ENCODE data around the gene PCDHGA7. TPM values are rescaled to one million over a fixed set of nuclear protein-coding genes. Genes with fewer than 3 reads are reported as not detected.

Gene PCDHGA7
- total RNA-seq, 4 donors from 2014 or later = 2.0 to 8.6 (median 3.2) TPM

DNA sequence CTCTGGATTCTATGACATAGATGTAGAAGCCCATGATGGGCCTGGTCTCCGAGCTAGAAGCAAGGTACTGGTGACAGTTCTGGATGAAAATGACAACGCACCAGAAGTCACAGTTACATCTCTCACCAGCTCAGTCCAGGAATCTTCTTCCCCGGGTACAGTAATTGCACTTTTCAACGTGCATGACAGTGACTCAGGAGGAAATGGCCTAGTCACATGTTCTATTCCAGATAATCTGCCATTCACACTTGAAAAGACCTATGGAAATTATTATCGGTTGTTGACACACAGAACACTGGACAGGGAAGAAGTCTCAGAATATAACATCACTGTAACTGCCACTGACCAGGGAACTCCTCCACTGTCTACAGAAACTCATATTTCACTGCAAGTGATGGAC is 26.4 kb upstream of the PCDHGA7 start:
- Histone ChIP-seq H3K9me3 (peaks cover 42 to 79% of the 10 kb centered on the region in 2 donors), H3K4me3 (no peak overlapping the region), H3K4me1 (no peaks in the 10 kb centered on the region), H3K36me3 (no peaks in the 10 kb centered on the region), H3K27ac (no peak overlapping the region), H3K27me3 (peaks cover 13% of the 10 kb centered on the region)
- 75 to 76% methylated on average over 5 of the region's 5 CpGs for WGBS, 2 donors (ENCODE audit: low coverage in 1 of 2)
- in situ Hi-C loops (cut with MboI; ENCODE audit: low pct_ligation_motif_present in 1 of 4, low pct_unique_long_range_greater_than_20kb in 1 of 4, low sequenced_read_pairs in 3 of 4) (loop anchor here in 1 of 4 donors (25.0 kb wide), 1 partner anchor 206 kb away; no protein-coding TSS in a partner anchor), intact Hi-C loops (cut with DNase I; ENCODE audit: low total_unique reads) (no loop called here)
- TF ChIP-seq CTCF (IDR thresholded peaks at IDR 0.05) (no peak), POLR2AphosphoS5 (IDR thresholded peaks at IDR 0.05) (no peak), EP300 (IDR thresholded peaks at IDR 0.05; ENCODE audit: low read depth) (no peak), POLR2A (IDR thresholded peaks at IDR 0.05) (no peak)
- no peak for DNase-seq

DNA sequence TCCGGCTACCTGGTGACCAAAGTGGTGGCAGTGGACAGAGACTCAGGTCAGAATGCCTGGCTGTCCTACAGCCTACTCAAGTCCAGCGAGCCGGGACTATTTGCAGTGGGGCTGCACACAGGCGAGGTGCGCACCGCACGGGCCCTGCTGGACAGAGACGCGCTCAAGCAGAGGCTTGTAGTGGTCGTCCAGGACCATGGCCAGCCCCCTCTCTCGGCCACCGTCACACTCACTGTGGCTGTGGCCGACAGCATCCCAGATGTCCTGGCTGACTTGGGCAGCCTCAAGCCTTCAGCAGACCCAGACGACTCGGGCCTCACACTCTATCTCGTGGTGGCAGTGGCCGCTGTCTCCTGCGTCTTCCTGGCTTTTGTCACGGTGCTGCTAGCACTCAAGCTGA is 25.6 kb upstream of the PCDHGA7 start:
- H3K4me3 ChIP-seq = no peak overlapping the region
- in situ Hi-C loops (cut with MboI; ENCODE audit: low pct_ligation_motif_present in 1 of 4, low pct_unique_long_range_greater_than_20kb in 1 of 4, low sequenced_read_pairs in 3 of 4) = loop anchor here in 1 of 4 donors (25.0 kb wide), 1 partner anchor 205 kb away; no protein-coding TSS in a partner anchor
- H3K27ac ChIP-seq = no peak overlapping the region
- H3K4me1 ChIP-seq = no peaks in the 10 kb centered on the region
- WGBS, 2 donors (ENCODE audit: low coverage in 1 of 2) = 74% methylated on average over 17 of the region's 19 CpGs; no CpG with 5 or more reads in 1 of the 2 donors
- H3K9me3 ChIP-seq = peaks cover 41 to 79% of the 10 kb centered on the region in 2 donors
- TF ChIP-seq CTCF (IDR thresholded peaks at IDR 0.05) = no peak
- TF ChIP-seq POLR2AphosphoS5 (IDR thresholded peaks at IDR 0.05) = no peak
- TF ChIP-seq POLR2A (IDR thresholded peaks at IDR 0.05) = no peak
- no peak for TF ChIP-seq EP300 (IDR thresholded peaks at IDR 0.05; ENCODE audit: low read depth)
- peaks cover 10% of the 10 kb centered on the region for H3K27me3 ChIP-seq
- intact Hi-C loops (cut with DNase I; ENCODE audit: low total_unique reads) = no loop called here
- DNase-seq = no peak
- no peaks in the 10 kb centered on the region for H3K36me3 ChIP-seq

DNA sequence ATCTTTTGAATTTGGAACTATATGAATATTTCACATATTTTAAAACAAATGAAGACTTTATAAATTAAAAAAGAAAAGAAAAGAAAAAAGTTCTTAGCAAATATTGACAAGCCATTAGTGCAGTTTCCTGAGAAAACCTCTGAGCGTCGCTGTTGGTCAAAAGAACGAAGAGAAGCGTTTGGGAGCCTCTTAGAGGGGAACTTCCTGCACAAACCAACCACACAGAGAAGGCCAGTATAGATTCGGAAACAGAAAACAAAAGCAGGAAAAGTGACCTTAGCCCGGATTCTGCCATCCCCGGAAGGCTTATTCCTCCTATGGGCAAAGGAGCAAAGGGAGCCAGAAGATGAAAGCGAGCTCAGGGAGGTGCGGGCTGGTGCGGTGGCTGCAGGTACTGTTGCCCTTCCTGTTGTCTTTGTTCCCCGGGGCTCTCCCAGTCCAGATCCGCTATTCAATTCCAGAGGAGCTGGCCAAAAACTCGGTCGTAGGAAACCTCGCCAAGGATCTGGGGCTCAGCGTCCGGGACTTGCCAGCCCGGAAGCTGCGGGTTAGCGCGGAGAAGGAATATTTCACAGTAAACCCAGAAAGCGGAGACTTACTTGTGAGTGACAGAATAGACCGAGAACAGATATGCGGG is 22.6 kb upstream of the PCDHGA7 start, which contains the start of gene PCDHGB2:
Gene PCDHGB2 (plus strand): TSS at position 205 of the 637 bp plus-strand sequence. CDS start 142 bp downstream, at position 347.
- Histone ChIP-seq H3K27me3 (peaks cover 23% of the 10 kb centered on the region), H3K27ac (no peak within 1 kb of the TSS), H3K36me3 (no peaks in the 10 kb centered on the region), H3K4me1 (no peaks in the 10 kb centered on the region), H3K4me3 (peak within 1 kb of the TSS in 2 of 4 donors; percentile 8 to 36), H3K9me3 (peaks cover 67 to 80% of the 10 kb centered on the region in 2 donors)
- intact Hi-C loops (cut with DNase I; ENCODE audit: low total_unique reads) = no loop called here
- DNase-seq = no peak
- WGBS, 2 donors (ENCODE audit: low coverage in 1 of 2) = 14 to 44% methylated on average over 16 to 24 of the region's 24 CpGs
- TF ChIP-seq CTCF (IDR thresholded peaks at IDR 0.05) (peak; percentile 18 to 43 (median 39)), POLR2A (IDR thresholded peaks at IDR 0.05) (no peak)
- in situ Hi-C loops (cut with MboI; ENCODE audit: low pct_ligation_motif_present in 1 of 4, low pct_unique_long_range_greater_than_20kb in 1 of 4, low sequenced_read_pairs in 3 of 4) = loop anchor here in 1 of 4 donors (25.0 kb wide), 1 partner anchor 202 kb away; no protein-coding TSS in a partner anchor

GRCh38 chr5:141360685-141361084 is 21.9 kb upstream of the PCDHGA7 start:
- Histone ChIP-seq H3K9me3 (peaks cover 66 to 81% of the 10 kb centered on the region in 2 donors), H3K4me1 (no peaks in the 10 kb centered on the region), H3K27ac (no peak overlapping the region), H3K27me3 (peaks cover 29% of the 10 kb centered on the region), H3K4me3 (no peak overlapping the region), H3K36me3 (no peaks in the 10 kb centered on the region)
- no peak for TF ChIP-seq CTCF (IDR thresholded peaks at IDR 0.05)
- TF ChIP-seq POLR2A (IDR thresholded peaks at IDR 0.05) = no peak
- TF ChIP-seq POLR2AphosphoS5 (IDR thresholded peaks at IDR 0.05) = no peak
- no peak for TF ChIP-seq EP300 (IDR thresholded peaks at IDR 0.05; ENCODE audit: low read depth)
- WGBS, 2 donors (ENCODE audit: low coverage in 1 of 2) = 60 to 87% methylated on average over 3 to 15 of the region's 15 CpGs
- no peak for DNase-seq
- intact Hi-C loops (cut with DNase I; ENCODE audit: low total_unique reads) (no loop called here), in situ Hi-C loops (cut with MboI; ENCODE audit: low pct_ligation_motif_present in 1 of 4, low pct_unique_long_range_greater_than_20kb in 1 of 4, low sequenced_read_pairs in 3 of 4) (loop anchor here in 1 of 4 donors (25.0 kb wide), 1 partner anchor 202 kb away; no protein-coding TSS in a partner anchor)
